ENCODE results near the gene NAV2.

Gene NAV2

DNA sequence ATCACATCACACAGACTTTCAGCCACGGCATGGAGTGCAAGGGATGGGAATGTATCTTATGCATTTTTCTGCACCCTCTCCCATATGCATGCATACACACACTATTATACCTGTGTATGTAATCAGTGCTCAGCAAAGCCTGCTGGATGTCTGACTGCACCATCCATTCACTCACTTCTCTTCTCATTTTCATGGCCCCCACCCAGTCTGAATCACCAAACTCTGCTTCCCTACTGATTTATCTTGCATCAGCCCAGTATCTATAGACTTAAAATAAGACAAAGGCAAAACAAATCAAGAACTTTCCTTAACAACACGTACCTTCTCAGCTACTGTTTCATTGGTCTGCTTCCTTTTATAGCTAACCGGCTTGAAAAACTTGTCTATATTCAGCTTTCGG, 426.1 kb downstream of the NAV2 start:
- Histone ChIP-seq H3K9me3 (ENCODE audit: low read length) (no peaks in the 10 kb centered on the region), H3K4me1 (ENCODE audit: insufficient read depth, low read length) (no peaks in the 10 kb centered on the region), H3K27me3 (ENCODE audit: insufficient read depth, low read length) (peaks cover 34% of the 10 kb centered on the region)

GRCh38 chr11:20154381-20154780, 441.7 kb downstream of the NAV2 start:
- Histone ChIP-seq H3K27me3 (ENCODE audit: insufficient read depth, low read length) (peaks cover 62% of the 10 kb centered on the region), H2AFZ (ENCODE audit: low read depth, low read length) (no peak overlapping the region)

More for the DNA sequence above, 426.1 kb downstream of the NAV2 start:
- no peaks in the 10 kb centered on the region for H3K36me3 ChIP-seq (ENCODE audit: insufficient read depth, low read length)
- no peak overlapping the region for H2AFZ ChIP-seq (ENCODE audit: low read depth, low read length)
- no peak overlapping the region for H3K4me3 ChIP-seq (ENCODE audit: low read length)

DNA sequence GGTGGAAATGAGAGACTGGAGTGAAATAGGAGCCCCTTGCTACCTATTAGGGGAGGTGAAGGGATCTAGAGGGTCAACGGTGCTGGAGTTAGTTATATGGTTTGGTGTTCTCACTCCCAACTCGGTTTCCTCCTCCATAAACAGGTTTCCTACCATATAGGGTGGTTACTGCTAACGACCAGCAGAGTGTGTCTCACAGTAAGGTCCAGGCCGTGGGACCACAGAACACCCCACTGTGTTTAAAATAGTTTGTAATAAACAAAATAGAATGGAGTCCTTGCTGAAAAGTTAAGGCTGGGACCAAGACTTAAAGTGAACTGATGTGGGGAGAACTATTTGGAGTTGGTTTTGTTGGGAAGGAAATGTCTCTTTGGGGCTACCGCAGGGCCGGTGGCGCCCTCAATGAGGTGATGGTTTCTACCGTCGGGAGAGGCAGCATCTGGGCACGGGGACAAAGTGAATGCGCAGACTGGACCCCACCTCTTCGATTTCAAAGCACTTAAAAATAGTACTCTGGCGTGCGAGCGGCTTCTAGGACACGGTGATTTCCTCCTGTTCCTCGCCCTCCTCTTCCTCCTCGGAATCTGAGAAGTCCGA, 443.1 kb downstream of the NAV2 start:
- Histone ChIP-seq H2AFZ (ENCODE audit: low read depth, low read length) (no peak overlapping the region), H3K4me1 (ENCODE audit: insufficient read depth, low read length) (peaks cover 9% of the 10 kb centered on the region), H3K4me3 (ENCODE audit: low read length) (no peak overlapping the region), H3K36me3 (ENCODE audit: insufficient read depth, low read length) (no peaks in the 10 kb centered on the region), H3K9me3 (ENCODE audit: low read length) (no peaks in the 10 kb centered on the region), H3K27me3 (ENCODE audit: insufficient read depth, low read length) (peaks cover 72% of the 10 kb centered on the region)

More at GRCh38 chr11:20154381-20154780, 441.7 kb downstream of the NAV2 start:
- no peaks in the 10 kb centered on the region for H3K36me3 ChIP-seq (ENCODE audit: insufficient read depth, low read length)
- no peaks in the 10 kb centered on the region for H3K9me3 ChIP-seq (ENCODE audit: low read length)
- no peak overlapping the region for H3K4me3 ChIP-seq (ENCODE audit: low read length)
- H3K4me1 ChIP-seq (ENCODE audit: insufficient read depth, low read length), result peaks cover 9% of the 10 kb centered on the region

- Histone ChIP-seq H3K4me3 (ENCODE audit: low read length) (no peak overlapping the region), H3K4me1 (ENCODE audit: insufficient read depth, low read length) (peaks cover 9% of the 10 kb centered on the region), H3K27me3 (ENCODE audit: insufficient read depth, low read length) (peaks cover 78% of the 10 kb centered on the region), H3K9me3 (ENCODE audit: low read length) (no peaks in the 10 kb centered on the region), H3K36me3 (ENCODE audit: insufficient read depth, low read length) (no peaks in the 10 kb centered on the region), H2AFZ (ENCODE audit: low read depth, low read length) (no peak overlapping the region)
Measured at GRCh38 chr11:20156280-20156875, 443.7 kb downstream of the NAV2 start.

- Histone ChIP-seq H3K4me1 (ENCODE audit: insufficient read depth, low read length) (peaks cover 9% of the 10 kb centered on the region), H3K27me3 (ENCODE audit: insufficient read depth, low read length) (peaks cover 84% of the 10 kb centered on the region), H3K9me3 (ENCODE audit: low read length) (no peaks in the 10 kb centered on the region), H3K4me3 (ENCODE audit: low read length) (no peak overlapping the region), H2AFZ (ENCODE audit: low read depth, low read length) (no peak overlapping the region), H3K36me3 (ENCODE audit: insufficient read depth, low read length) (no peaks in the 10 kb centered on the region)
Measured at GRCh38 chr11:20156876-20157613, 444.4 kb downstream of the NAV2 start.

DNA sequence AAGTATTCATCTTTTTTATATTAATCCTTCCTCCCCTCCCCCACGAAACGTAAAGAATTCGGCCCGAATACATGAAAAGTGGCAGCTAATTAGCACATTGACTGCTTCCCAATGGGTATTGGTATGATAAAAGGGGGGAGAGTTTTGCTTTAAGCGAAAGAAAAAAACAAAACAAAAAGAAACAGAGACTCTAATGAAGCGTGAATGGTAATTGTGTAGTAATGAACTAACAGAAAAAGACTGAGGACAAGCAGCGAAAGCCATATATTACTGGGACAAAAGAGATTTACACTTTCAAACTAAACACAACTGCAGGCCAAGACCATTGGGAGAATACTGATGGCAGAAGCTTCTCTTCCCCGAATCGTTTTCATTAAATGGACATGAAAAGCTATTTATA, 445.1 kb downstream of the NAV2 start:
- no peaks in the 10 kb centered on the region for H3K36me3 ChIP-seq (ENCODE audit: insufficient read depth, low read length)
- no peaks in the 10 kb centered on the region for H3K9me3 ChIP-seq (ENCODE audit: low read length)
- H3K4me1 ChIP-seq (ENCODE audit: insufficient read depth, low read length), result peaks cover 10% of the 10 kb centered on the region
- no peak overlapping the region for H2AFZ ChIP-seq (ENCODE audit: low read depth, low read length)
- peak overlapping the region; percentile 12 for H3K4me3 ChIP-seq (ENCODE audit: low read length)
- H3K27me3 ChIP-seq (ENCODE audit: insufficient read depth, low read length), result peaks cover 89% of the 10 kb centered on the region

- Histone ChIP-seq H3K27me3 (ENCODE audit: insufficient read depth, low read length) (peaks cover 96% of the 10 kb centered on the region), H3K9me3 (ENCODE audit: low read length) (no peaks in the 10 kb centered on the region), H3K36me3 (ENCODE audit: insufficient read depth, low read length) (no peaks in the 10 kb centered on the region), H2AFZ (ENCODE audit: low read depth, low read length) (no peak overlapping the region), H3K4me1 (ENCODE audit: insufficient read depth, low read length) (peaks cover 19% of the 10 kb centered on the region), H3K4me3 (ENCODE audit: low read length) (peak overlapping the region; percentile 11)
Measured at GRCh38 chr11:20158597-20159257, 446.1 kb downstream of the NAV2 start.

DNA sequence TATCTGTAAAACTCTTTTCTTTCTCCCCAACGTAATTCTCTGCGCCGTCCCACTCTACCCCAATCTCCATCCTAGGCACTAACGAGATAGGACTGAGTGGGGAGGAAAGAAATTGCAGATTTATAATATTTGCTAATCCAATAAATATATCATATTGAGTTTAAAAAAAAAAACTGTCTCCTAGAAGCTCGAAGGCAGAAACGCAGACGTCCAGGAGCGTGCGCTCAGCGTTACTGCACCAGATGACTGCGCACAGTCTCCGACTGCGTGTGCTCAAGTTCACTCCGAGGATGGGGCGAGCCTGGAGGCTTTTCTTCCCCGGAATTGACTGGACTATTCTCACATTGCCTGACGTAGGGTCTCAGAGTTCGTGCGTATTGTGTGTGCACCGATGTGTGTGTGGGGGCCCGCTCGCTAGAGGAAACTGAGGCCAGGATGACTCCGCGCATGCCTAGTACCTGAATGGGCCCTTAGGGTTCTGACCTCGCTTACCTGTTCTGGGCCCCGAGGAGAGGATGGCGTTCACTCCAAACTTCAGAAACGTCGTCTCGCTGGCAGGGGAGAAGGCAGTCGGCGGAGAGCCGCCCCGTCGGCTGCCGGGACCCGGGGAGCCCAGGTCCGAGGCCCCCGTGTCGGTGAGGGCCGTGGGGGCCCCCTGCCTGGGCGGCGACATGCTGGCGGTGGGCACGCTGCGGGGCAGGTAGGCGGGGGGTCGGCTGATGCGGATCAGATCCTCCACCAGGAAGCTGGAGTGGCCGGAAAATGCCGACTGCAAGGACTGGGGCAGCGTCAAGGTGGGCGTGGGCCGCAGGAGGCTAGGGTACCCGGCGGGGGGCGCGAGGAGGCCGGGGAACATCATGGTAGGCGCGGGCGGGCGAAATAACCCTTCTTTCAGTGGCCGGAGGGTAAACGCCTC, 447.1 kb downstream of the NAV2 start:
- H3K27me3 ChIP-seq (ENCODE audit: insufficient read depth, low read length), result peaks cover 96% of the 10 kb centered on the region
- H3K4me3 ChIP-seq (ENCODE audit: low read length), result peak overlapping the region; percentile 11
- no peaks in the 10 kb centered on the region for H3K36me3 ChIP-seq (ENCODE audit: insufficient read depth, low read length)
- no peaks in the 10 kb centered on the region for H3K9me3 ChIP-seq (ENCODE audit: low read length)
- H3K4me1 ChIP-seq (ENCODE audit: insufficient read depth, low read length), result peaks cover 25% of the 10 kb centered on the region
- no peak overlapping the region for H2AFZ ChIP-seq (ENCODE audit: low read depth, low read length)

GRCh38 chr11:20160425-20161229, 448.0 kb downstream of the NAV2 start, which contains the start of gene DBX1:
DBX1 (minus strand) TSS chr11:20160475; CDS start chr11:20160324, 151 bp downstream.
- peaks cover 95% of the 10 kb centered on the region for H3K27me3 ChIP-seq (ENCODE audit: insufficient read depth, low read length)
- H3K36me3 ChIP-seq (ENCODE audit: insufficient read depth, low read length), result no peaks in the 10 kb centered on the region
- peak within 1 kb of the TSS; percentile 11 for H3K4me3 ChIP-seq (ENCODE audit: low read length)
- peaks cover 3% of the 10 kb centered on the region for H3K9me3 ChIP-seq (ENCODE audit: low read length)
- H2AFZ ChIP-seq (ENCODE audit: low read depth, low read length), result no peak within 1 kb of the TSS
- peaks cover 25% of the 10 kb centered on the region for H3K4me1 ChIP-seq (ENCODE audit: insufficient read depth, low read length)

- Histone ChIP-seq H3K9me3 (ENCODE audit: low read length) (peaks cover 3% of the 10 kb centered on the region), H2AFZ (ENCODE audit: low read depth, low read length) (no peak overlapping the region), H3K36me3 (ENCODE audit: insufficient read depth, low read length) (no peaks in the 10 kb centered on the region), H3K4me1 (ENCODE audit: insufficient read depth, low read length) (peaks cover 25% of the 10 kb centered on the region), H3K27me3 (ENCODE audit: insufficient read depth, low read length) (peaks cover 90% of the 10 kb centered on the region), H3K4me3 (ENCODE audit: low read length) (peak overlapping the region; percentile 9)
Measured at GRCh38 chr11:20161230-20161918, 448.7 kb downstream of the NAV2 start.

GRCh38 chr11:20161923-20162744, 449.5 kb downstream of the NAV2 start:
- H3K4me1 ChIP-seq (ENCODE audit: insufficient read depth, low read length), result peaks cover 25% of the 10 kb centered on the region
- peaks cover 3% of the 10 kb centered on the region for H3K9me3 ChIP-seq (ENCODE audit: low read length)
- H3K4me3 ChIP-seq (ENCODE audit: low read length), result peak overlapping the region; percentile 9
- no peaks in the 10 kb centered on the region for H3K36me3 ChIP-seq (ENCODE audit: insufficient read depth, low read length)
- H3K27me3 ChIP-seq (ENCODE audit: insufficient read depth, low read length), result peaks cover 90% of the 10 kb centered on the region
- H2AFZ ChIP-seq (ENCODE audit: low read depth, low read length), result no peak overlapping the region

Data from neuron (in vitro differentiated cells).